Osteoblast (primary cell): ENCODE results near the gene ZNF467. TPM values are rescaled to one million over a fixed set of nuclear protein-coding genes. Genes with fewer than 3 reads are reported as not detected.

Experiments
- DNase-seq: peaks from one replicate; pipeline ENCODE4 v3.0.0; 2011; ENCODE audit warnings: low spot score, mixed read lengths; ENCODE audit not compliant: insufficient read length; ENCODE audit errors: missing footprints
- H2AFZ ChIP-seq: 2 replicates; pipeline ENCODE4 v1.6.0; 2011; ENCODE audit warnings: mild to moderate bottlenecking, low read length
- H3K27ac ChIP-seq: 2 replicates; pipeline ENCODE4 v1.5.1; 2011; ENCODE audit warnings: mild to moderate bottlenecking, low read depth, low read length, moderate library complexity
- H3K27me3 ChIP-seq: 2 replicates; pipeline ENCODE4 v1.6.0; 2012; ENCODE audit warnings: mild to moderate bottlenecking, control low read depth, inconsistent platforms, low read length, moderate library complexity; ENCODE audit not compliant: insufficient read depth
- H3K36me3 ChIP-seq: 2 replicates; pipeline ENCODE4 v1.5.1; 2011; ENCODE audit warnings: mild to moderate bottlenecking, low read length, control low read depth, moderate library complexity; ENCODE audit not compliant: insufficient read depth
- H3K4me1 ChIP-seq: 2 replicates; pipeline ENCODE4 v1.5.1; 2011; ENCODE audit warnings: mild to moderate bottlenecking, low read length, control low read depth, moderate library complexity; ENCODE audit not compliant: insufficient read depth
- H3K4me2 ChIP-seq: 2 replicates; pipeline ENCODE4 v1.6.0; 2011; ENCODE audit warnings: mild to moderate bottlenecking, low read length; ENCODE audit not compliant: insufficient read depth
- H3K4me3 ChIP-seq: fragments of 200-600 bp; sonication (generic); 3 replicates; pipeline ENCODE4 v1.5.1; 2012; ENCODE audit warnings: mild to moderate bottlenecking, low read length, inconsistent platforms; ENCODE audit not compliant: insufficient read depth
- H3K79me2 ChIP-seq: 2 replicates; pipeline ENCODE4 v1.6.0; 2012; ENCODE audit warnings: mild to moderate bottlenecking, low read length, control low read depth, inconsistent platforms; ENCODE audit not compliant: insufficient read depth
- H3K9me3 ChIP-seq: 2 replicates; pipeline ENCODE4 v1.5.1; 2011; ENCODE audit warnings: low read depth, low read length, control low read depth
- H4K20me1 ChIP-seq: 2 replicates; pipeline ENCODE4 v1.6.0; 2012; ENCODE audit warnings: mild to moderate bottlenecking, low read length, control low read depth; ENCODE audit not compliant: insufficient read depth
- CTCF ChIP-seq: IDR thresholded peaks from 2 replicates; pipeline ENCODE4 v1.5.1; 2011; ENCODE audit warnings: mild to moderate bottlenecking, low read depth, low read length, moderate library complexity; ENCODE audit errors: extremely low read depth
- total RNA-seq: library from RNA; depleted of rRNA; stranded (reverse); fragments of >200 nt; gene quantifications from 2 replicates; pipeline ENCODE4 v1.2.3, GENCODE V29; 2012

Gene ZNF467
- total RNA-seq, 1 donor, result not detected

GRCh38 chr7:149722356-149722957 is 50.9 kb downstream of the ZNF467 start:
- Histone ChIP-seq H4K20me1 (peaks cover 7% of the 10 kb centered on the region), H3K4me3 (no peak overlapping the region), H3K9me3 (no peaks in the 10 kb centered on the region), H3K4me1 (peaks cover 3% of the 10 kb centered on the region), H3K79me2 (no peaks in the 10 kb centered on the region), H3K27me3 (no peaks in the 10 kb centered on the region), H3K4me2 (no peak overlapping the region), H3K36me3 (peaks cover 7% of the 10 kb centered on the region), H3K27ac (no peak overlapping the region), H2AFZ (no peak overlapping the region)
- no peak for TF ChIP-seq CTCF
- DNase-seq, result no peak

- Histone ChIP-seq H3K4me3 (no peak overlapping the region), H4K20me1 (peaks cover 7% of the 10 kb centered on the region), H3K4me1 (peaks cover 3% of the 10 kb centered on the region), H3K4me2 (no peak overlapping the region), H3K27me3 (no peaks in the 10 kb centered on the region), H3K27ac (no peak overlapping the region), H3K9me3 (no peaks in the 10 kb centered on the region), H3K79me2 (no peaks in the 10 kb centered on the region), H3K36me3 (peaks cover 7% of the 10 kb centered on the region), H2AFZ (no peak overlapping the region)
- DNase-seq, result peak; percentile 55
- TF ChIP-seq CTCF, result no peak
These were observed 52.2 kb downstream of the ZNF467 start for GRCh38 chr7:149721084-149721601.

- H3K27ac ChIP-seq, result no peak overlapping the region
- peak; percentile 66 for DNase-seq
- H3K79me2 ChIP-seq, result no peaks in the 10 kb centered on the region
- no peak overlapping the region for H2AFZ ChIP-seq
- H3K36me3 ChIP-seq, result peaks cover 7% of the 10 kb centered on the region
- no peak overlapping the region for H3K4me3 ChIP-seq
- no peaks in the 10 kb centered on the region for H3K27me3 ChIP-seq
- H3K9me3 ChIP-seq, result no peaks in the 10 kb centered on the region
- no peak for TF ChIP-seq CTCF
- H4K20me1 ChIP-seq, result peaks cover 7% of the 10 kb centered on the region
- peaks cover 7% of the 10 kb centered on the region for H3K4me1 ChIP-seq
- no peak overlapping the region for H3K4me2 ChIP-seq
These were observed 52.9 kb downstream of the ZNF467 start for GRCh38 chr7:149720372-149721083.

GRCh38 chr7:149719912-149720335 is 53.5 kb downstream of the ZNF467 start:
- H3K4me1 ChIP-seq, result peaks cover 12% of the 10 kb centered on the region
- peaks cover 7% of the 10 kb centered on the region for H4K20me1 ChIP-seq
- no peak overlapping the region for H2AFZ ChIP-seq
- no peak overlapping the region for H3K4me3 ChIP-seq
- DNase-seq, result no peak
- no peak overlapping the region for H3K27ac ChIP-seq
- H3K4me2 ChIP-seq, result no peak overlapping the region
- TF ChIP-seq CTCF, result no peak
- no peaks in the 10 kb centered on the region for H3K9me3 ChIP-seq
- H3K79me2 ChIP-seq, result no peaks in the 10 kb centered on the region
- H3K36me3 ChIP-seq, result peaks cover 7% of the 10 kb centered on the region
- no peaks in the 10 kb centered on the region for H3K27me3 ChIP-seq
